ENCODE data around the gene ZNF385A.

GRCh38 chr12:54376596-54376995 is 7.9 kb downstream of the ZNF385A start:
- TF ChIP-seq CTCF (IDR thresholded peaks at IDR 0.05; ENCODE audit: low read depth, low read length, poor library complexity, severe bottlenecking) (no peak), EZH2phosphoT487 (IDR thresholded peaks at IDR 0.05; ENCODE audit: borderline replicate concordance, low read length) (no peak)

Data from DOHH2 (cell line).